GM12892 (cell line): ENCODE data around the gene PFN1.

Experiments used
- POLR2A ChIP-seq: IDR thresholded peaks from 2 replicates; pipeline ENCODE4 v1.6.1; 2011; ENCODE audit warnings: low read depth, low read length, control low read depth
- TAF1 ChIP-seq: IDR thresholded peaks from 2 replicates; pipeline ENCODE4 v1.6.1; 2011; ENCODE audit warnings: low read depth, mild to moderate bottlenecking, control low read depth, low read length, borderline replicate concordance

GRCh38 chr17:4980644-4981216 is 32.4 kb upstream of the PFN1 start:
- no peak for TF ChIP-seq POLR2A
- no peak for TF ChIP-seq TAF1
